D721Med (cell line): ENCODE results near the gene RABAC1.
A peak's percentile ranks its signal among the peaks of the same experiment; 100 is the strongest.

Source experiments
- DNase-seq: peaks from one replicate; pipeline ENCODE4 v3.0.0; 2011; ENCODE audit warnings: low spot score; ENCODE audit not compliant: insufficient read length
- FAIRE-seq: peaks from 2 replicates; lab custom pipeline; 2011; peaks lifted over from hg19 to GRCh38; lab: Jason Lieb, UNC
- CTCF ChIP-seq: IDR thresholded peaks from 2 replicates; pipeline ENCODE4 v1.5.1; 2012; ENCODE audit warnings: mild to moderate bottlenecking, control low read depth; ENCODE audit not compliant: insufficient read depth; ENCODE audit errors: missing control alignments

Gene RABAC1

GRCh38 chr19:41998246-41999020, 39.3 kb upstream of the RABAC1 start:
- peak; percentile 63 for TF ChIP-seq CTCF
- no peak for FAIRE-seq
- DNase-seq, result peak; percentile 68

- FAIRE-seq (no peak), DNase-seq (peak; percentile 79)
- no peak for TF ChIP-seq CTCF
These were observed 38.7 kb upstream of the RABAC1 start for GRCh38 chr19:41997851-41998229.

- DNase-seq (no peak), FAIRE-seq (no peak)
- no peak for TF ChIP-seq CTCF
These were observed 38.2 kb upstream of the RABAC1 start for GRCh38 chr19:41997121-41997850.

- no peak for TF ChIP-seq CTCF
- FAIRE-seq (no peak), DNase-seq (peak; percentile 63)
These were observed 37.1 kb upstream of the RABAC1 start for GRCh38 chr19:41995959-41996797.

GRCh38 chr19:41994994-41995958, 36.2 kb upstream of the RABAC1 start:
- no peak for TF ChIP-seq CTCF
- no peak for DNase-seq
- no peak for FAIRE-seq

- no peak for DNase-seq
- FAIRE-seq, result no peak
- TF ChIP-seq CTCF, result no peak
These were observed 35.4 kb upstream of the RABAC1 start for GRCh38 chr19:41994521-41994971.
